NCI-H524 treated with DMSO at 0.1 percent for 48 hours (cell line): ENCODE results near the gene OSBP2.

Source experiments
- DNase-seq: peaks from one replicate; lab custom pipeline; 2025; lab: John Stamatoyannopoulos, UW

OSBP2 gene

GRCh38 chr22:30868663-30869385 is 174.2 kb downstream of the OSBP2 start:
- no peak for DNase-seq

- no peak for DNase-seq
These were observed 175.2 kb downstream of the OSBP2 start for GRCh38 chr22:30869667-30870395.

- DNase-seq = no peak
These were observed 176.0 kb downstream of the OSBP2 start for GRCh38 chr22:30870451-30871345.

- DNase-seq = no peak
These were observed 177.0 kb downstream of the OSBP2 start for GRCh38 chr22:30871391-30872284.

- DNase-seq = no peak
These were observed 177.8 kb downstream of the OSBP2 start for GRCh38 chr22:30872285-30873041.

GRCh38 chr22:30873086-30873650 is 178.5 kb downstream of the OSBP2 start:
- no peak for DNase-seq

- DNase-seq = no peak
These were observed 179.0 kb downstream of the OSBP2 start for GRCh38 chr22:30873661-30874060.

- DNase-seq = no peak
These were observed 180.0 kb downstream of the OSBP2 start for GRCh38 chr22:30874431-30875370.

GRCh38 chr22:30875481-30876215 is 181.0 kb downstream of the OSBP2 start:
- no peak for DNase-seq

GRCh38 chr22:30876221-30876751 is 181.6 kb downstream of the OSBP2 start:
- DNase-seq = no peak

- no peak for DNase-seq
These were observed 182.4 kb downstream of the OSBP2 start for GRCh38 chr22:30876915-30877553.

GRCh38 chr22:30877662-30878515 is 183.2 kb downstream of the OSBP2 start:
- DNase-seq = no peak

GRCh38 chr22:30878516-30879414 is 184.1 kb downstream of the OSBP2 start:
- DNase-seq = no peak

GRCh38 chr22:30879415-30879797 is 184.7 kb downstream of the OSBP2 start:
- DNase-seq = no peak

GRCh38 chr22:30880181-30880601 is 185.5 kb downstream of the OSBP2 start:
- DNase-seq = no peak

- DNase-seq = no peak
These were observed 186.2 kb downstream of the OSBP2 start for GRCh38 chr22:30880847-30881246.
